Sciatic nerve (tissue), 2 donors: ENCODE results near the gene GRK6. TPM values are rescaled to one million over a fixed set of nuclear protein-coding genes. Genes with fewer than 3 reads are reported as not detected.

ENCODE experiments used
- ATAC-seq: fragments of 200-7000 bp; cut with Tn5 transposase; one replicate; pipeline ENCODE4 v1.9.1; 2020; ENCODE audit warnings: mild to moderate bottlenecking, moderate library complexity
- DNase-seq: peaks from one replicate; pipeline ENCODE4 v3.0.0-alpha.2; 2020; ENCODE audit warnings: low spot score
- intact Hi-C: fragments of 100-400 bp; cut with DNase I; formaldehyde crosslinking; loops from one replicate; pipeline ENCODE4 v1.14.2; 2022
- total RNA-seq: library from RNA; stranded (reverse); fragmentation: NEBNext Ultra II Directional; extraction: Animal tissue kit (Norgen Biotek cat#: 25700); gene quantifications from one replicate; pipeline ENCODE4 v1.2.1, GENCODE V29; 2021
- donor health status: DM: no; HTN: no; CAD: no.
- donor health status: DM: no; HTN: no; CAD: no.

GRK6 gene
- total RNA-seq, 1 donor from 2014 or later = 25.0 TPM

DNA sequence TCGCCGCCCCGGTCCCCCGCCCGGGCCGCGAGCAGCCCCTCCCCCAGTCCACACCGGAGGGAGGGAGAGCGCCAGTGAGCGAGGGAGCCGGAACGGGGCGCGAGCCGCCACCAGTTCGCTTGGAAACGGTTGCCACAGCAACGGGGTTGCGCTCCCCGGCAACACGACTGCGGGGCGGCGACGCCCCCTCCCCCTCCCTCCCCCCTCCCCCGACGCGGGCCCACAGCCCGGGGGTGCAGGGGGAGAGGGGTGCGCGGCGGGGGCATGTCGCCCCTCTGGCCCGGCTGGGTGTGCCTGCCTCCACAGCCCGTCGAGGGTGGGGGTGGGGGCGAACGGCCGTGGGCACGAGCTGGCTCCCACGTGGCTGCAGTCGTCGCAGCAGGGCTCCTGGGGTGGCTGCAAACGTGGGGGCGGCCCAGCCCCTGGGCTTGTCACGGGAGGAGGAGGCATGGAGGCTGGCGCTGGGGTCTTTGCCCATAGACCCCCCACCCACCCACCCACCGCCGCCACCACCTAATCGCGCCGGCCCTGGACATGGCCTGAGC, 20.7 kb downstream of the GRK6 start:
- no peak for DNase-seq
- ATAC-seq = peak; percentile 9
- intact Hi-C loops = no loop called here

DNA sequence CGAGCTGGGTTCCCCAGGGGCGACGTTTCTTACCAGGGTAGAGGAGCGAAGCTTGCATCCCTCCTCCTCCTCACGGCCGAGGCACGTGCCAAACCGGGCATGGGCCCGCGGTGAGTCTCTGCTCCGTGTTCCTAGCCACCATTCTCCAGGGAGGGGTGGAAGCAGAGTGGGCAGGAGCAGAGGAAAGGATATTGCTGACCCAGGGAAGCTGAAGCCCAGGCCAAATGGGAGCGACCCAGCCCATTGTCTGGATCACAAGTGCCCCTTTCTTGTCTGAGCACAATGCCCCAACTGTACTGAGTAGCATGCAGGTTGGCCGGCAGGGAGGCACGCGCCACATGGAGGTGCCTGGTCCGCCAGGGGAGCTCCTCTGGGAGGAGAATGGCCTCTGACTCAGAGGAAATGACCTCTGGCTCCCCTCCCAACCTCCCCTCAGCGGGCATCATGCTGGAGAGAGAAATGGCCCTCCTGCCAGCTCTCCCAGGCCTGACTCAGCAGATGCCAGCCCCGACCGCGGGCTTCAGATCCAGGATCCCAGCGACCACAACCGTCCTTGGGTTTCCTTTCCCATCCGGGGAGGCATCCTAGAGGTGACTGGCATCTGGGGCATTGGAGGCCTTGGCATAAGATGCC, 21.3 kb downstream of the GRK6 start:
- ATAC-seq (peak; percentile 61), DNase-seq (peak; percentile 76)
- intact Hi-C loops = no loop called here

DNA sequence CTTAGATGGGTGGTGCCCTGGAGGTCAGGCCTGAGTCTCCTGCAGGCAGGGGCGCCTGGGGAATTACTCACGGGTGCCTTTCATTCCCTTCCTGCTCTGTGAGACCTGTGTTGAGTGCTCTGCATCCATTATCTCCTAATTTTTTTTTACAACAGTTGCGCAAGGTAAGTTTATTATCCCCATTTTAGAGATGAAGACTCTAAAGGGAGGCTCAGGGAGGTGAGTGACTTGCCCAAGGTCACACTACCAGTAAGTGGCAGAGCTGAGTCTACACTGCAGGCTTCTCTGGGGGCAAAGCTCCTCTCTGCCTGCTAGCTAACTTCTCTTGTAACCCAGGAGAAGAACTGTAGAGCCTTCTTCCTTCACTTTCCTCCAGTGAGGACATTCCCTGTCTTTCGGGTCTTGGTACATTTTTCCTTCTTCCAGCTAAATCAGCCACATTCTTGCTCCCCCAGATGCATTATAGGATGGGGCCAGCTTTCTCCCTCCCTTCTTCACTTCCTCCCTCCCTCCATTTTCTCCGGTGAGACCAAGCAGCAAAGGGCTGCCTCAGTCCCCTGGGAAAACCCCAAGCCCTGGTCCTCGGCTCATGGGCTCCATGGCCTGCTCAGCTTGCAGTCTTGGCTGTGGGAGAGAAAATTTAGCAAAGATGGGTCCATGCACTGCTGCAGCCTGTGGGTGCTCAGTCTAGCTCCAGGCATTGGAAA, 21.9 kb downstream of the GRK6 start:
- intact Hi-C loops = no loop called here
- ATAC-seq (no peak), DNase-seq (no peak)

DNA sequence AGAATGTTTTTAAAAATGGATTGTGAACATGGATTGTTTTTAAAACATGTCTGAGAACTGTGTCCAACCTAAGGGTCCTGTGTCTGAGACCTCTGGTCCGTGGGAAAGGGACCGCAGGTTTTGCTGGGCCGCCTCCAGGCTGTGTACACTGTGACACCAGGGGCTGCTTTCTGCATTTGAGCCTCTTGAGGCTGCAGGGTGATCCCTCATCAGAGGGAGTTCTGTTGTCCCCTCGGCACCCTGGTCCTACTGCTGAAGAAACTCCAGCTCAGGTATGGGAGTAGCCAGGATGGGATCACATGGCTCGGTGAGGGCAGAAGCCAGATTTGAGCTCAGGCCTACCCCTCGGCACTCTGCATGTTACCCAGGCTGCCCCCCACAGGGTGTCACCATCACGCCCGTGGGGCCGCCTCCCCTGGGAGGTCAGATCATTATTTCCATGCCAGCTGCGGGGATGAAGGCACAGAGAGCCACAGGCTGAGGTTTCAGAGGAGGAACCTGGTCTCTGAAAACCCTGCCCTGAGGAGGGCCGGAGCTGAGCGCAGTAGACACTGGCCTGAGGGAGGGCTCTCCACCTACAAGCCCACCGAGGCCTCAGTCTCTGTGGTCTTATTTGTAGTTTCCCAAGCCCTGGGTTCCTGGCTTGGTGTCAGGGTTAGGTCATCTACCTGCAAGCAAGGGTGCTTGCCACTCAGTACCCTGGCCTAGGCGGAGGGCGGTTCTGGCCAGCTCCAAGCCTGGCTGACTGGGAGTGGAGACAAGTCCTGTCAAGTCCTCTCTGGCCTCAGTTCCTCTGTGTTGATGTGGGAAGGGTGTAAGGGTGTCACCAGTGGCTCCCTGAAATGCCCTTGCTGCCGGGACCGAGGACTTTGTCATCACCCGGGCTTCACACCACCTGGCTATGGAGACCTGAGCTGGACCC, 22.9 kb downstream of the GRK6 start:
- ATAC-seq = no peak
- intact Hi-C loops = no loop called here
- no peak for DNase-seq

DNA sequence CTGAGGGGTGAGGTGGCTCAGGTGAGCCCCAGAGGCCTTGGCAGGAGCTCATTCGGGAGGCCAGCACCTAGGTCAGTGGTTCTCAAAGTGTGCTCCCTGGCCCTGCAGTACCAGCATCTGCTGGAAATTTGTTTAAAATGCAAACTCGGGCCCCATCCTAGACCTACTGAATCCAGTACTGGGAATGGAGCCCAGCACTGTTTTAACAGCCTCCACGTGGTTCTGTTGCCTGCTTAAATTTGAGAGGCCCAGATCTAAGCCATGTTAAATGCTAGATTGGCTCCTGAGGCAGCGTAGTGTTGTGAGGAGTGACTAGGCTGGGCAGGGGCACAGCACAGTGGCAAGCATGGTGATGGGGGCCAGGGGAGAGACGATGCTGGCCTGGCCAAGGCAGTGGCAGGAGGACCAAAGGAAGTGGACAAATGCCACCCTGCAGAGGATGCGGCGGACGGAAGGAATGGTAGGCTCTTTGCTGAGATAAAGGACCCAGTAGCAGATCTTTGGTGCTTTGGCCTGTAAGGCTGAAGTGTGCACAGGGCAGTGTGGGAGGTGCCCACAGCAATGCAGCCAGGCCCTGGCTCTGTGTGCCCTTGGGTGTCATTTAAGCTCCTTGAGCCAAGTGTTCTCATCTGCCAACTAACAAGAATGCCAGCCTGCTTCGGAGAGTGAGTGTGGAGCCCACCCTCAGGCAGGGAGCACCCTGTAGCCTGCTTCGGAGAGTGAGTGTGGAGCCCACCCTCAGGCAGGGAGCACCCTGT, 24.4 kb downstream of the GRK6 start:
- intact Hi-C loops = no loop called here
- DNase-seq = no peak

DNA sequence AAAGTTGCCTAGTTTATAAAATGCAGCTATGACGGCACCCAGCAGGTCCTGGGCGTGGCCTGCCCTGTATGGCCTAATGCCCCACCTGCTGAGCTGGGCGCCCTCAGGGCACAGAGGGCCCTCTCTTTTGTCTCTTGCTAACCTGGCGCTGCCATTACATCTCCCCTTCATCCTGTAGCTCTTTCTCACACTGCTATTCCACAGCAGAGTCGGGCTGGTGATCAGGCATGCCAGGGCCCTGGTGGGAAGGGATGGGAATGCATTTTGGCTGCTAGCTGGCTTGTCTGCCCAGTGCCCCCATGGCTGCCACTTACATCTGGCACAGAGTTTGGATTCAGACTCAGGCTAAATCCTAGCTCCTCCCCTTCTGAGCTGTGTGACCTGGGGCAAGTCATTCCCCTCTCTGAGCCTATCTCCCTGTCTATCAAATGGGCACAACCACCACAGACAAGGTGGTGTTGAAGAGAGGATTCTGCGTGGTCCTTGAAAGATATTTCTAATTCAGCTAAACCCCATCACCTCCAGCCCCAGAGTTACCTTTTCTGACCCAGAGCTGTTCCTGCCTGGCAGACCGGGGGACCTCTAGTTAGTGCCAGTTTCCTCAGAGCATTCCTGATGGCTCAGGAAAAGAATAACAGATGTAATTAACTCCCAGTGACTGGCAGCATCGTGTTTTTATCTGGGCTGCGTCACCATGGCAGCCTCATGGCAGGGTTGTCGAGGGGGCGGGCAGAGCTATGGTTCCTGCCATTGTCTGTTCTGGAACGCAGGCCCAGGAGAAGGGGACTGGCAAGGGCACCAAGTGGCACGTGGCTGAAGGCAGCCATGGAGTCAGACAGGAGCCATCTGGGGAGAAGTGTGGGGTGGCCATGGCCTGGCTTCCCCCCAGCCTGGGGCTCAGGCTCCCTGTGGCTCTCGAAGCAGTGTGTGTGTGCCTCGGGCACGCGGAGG, 26.5 kb downstream of the GRK6 start:
- intact Hi-C loops = no loop called here
- ATAC-seq = no peak
- DNase-seq = no peak

More for the DNA sequence above, 24.4 kb downstream of the GRK6 start:
- no peak for ATAC-seq

DNA sequence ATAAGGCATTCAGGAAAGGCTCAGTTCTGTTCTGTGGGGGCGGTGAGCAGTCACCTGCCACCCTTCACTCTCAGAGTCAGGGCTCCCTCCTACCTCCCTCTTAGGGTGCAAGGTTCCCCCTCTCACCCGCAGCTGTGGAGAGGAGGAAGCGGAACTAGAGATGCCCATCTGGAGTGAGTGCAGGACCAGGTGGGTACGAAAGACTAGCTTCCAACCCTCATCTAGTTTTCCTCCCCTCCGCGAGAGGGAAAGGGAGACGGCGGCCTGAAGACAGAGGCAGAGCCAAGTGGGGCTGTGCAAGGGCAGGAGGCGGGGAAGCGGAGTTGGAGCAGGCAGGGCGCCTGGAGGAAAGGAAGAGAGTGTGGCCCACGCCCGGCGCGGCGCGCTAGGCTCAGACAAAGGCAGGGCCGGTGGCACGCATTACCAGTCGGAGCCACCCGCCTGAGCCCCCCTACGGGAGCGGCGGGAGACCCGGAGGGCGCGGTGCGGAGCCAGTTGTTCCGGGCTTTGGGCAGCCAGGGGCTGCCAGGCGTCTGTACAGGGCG, 27.4 kb downstream of the GRK6 start:
- DNase-seq (peak; percentile 78), ATAC-seq (peak; percentile 7)
- intact Hi-C loops = no loop called here

DNA sequence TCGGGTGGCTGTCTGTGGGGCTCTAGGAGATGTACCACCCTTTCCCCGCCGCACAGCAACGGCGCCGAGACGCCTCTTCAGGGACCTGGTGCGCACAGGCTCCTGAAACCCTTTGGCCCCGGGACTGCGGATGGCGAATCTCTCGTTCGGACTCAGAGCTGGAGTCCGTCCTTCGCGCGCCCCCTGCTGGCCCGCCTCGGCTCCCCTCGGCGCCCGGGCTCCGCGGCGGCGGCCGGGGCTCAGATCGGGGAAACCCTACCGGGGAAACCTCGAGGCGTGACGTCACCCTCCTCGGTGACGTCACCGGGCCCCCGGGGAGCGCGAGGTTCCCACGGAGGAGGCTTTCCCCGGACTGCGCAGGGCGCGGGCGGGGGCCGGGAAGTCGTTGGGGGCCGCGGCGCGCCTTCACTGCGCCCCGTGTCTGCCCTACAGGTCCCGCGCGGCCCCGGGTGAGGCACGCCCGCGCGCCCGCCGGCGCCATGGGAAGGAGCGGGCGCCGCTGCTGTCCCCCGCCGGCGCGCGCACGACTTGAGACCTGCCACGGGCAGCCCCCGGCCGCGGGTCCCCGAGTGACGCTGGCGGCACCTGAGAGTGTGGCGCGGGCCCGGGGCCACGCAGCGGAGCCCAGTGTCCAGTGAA, 28.0 kb downstream of the GRK6 start:
- DNase-seq = peak; percentile 96
- intact Hi-C loops = loop anchor here (5.0 kb wide), 1 partner anchor 52 kb away; the partner anchor contains the start of gene PFN3
- ATAC-seq = peak; percentile 69

DNA sequence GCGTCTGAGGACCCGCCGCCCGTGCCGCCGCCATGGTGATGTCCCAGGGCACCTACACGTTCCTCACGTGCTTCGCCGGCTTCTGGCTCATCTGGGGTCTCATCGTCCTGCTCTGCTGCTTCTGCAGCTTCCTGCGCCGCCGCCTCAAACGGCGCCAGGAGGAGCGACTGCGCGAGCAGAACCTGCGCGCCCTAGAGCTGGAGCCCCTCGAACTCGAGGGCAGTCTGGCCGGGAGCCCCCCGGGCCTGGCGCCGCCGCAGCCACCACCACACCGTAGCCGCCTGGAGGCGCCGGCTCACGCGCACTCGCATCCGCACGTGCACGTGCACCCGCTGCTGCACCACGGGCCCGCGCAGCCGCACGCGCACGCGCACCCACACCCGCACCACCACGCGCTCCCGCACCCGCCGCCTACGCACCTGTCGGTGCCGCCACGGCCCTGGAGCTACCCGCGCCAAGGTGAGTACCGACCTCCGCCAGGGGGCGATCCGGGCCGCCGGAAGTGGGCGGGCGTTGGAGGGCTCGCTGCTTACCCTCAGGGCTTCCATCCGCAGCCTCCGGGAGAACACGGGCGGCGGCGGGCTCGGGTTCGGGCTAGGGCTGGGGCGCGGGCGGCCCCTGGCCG, 28.7 kb downstream of the GRK6 start:
- intact Hi-C loops = loop anchor here (5.0 kb wide), 1 partner anchor 53 kb away; the partner anchor contains the start of gene PFN3
- DNase-seq = peak; percentile 86
- peak; percentile 11 for ATAC-seq

DNA sequence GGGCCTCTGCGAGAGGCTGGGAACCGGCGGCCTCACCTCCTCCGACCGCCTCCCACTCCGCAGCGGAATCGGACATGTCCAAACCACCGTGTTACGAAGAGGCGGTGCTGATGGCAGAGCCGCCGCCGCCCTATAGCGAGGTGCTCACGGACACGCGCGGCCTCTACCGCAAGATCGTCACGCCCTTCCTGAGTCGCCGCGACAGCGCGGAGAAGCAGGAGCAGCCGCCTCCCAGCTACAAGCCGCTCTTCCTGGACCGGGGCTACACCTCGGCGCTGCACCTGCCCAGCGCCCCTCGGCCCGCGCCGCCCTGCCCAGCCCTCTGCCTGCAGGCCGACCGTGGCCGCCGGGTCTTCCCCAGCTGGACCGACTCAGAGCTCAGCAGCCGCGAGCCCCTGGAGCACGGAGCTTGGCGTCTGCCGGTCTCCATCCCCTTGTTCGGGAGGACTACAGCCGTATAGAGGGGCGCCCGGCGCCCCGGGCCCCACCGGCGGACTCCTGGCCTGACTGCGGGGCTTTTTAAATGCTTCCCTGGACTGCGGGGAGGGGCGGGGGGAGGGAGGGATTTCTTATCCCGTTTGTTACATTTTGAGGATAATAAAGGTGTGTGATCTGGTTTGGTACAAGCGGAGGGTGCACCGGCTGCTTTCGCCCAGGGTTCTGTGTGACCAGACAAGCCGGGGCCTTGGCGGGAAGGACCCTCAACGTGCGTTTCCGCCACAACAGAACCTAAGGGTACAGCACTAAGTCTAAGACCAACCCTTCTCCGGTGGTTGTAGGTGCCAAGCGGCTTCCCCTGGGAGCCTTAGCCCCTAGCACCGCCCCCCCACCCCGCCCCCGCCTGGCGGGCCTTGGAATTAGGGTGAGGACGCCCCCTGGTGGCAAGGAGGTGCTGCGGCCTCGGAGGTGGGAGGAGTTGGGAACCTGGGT, 29.4 kb downstream of the GRK6 start:
- peak; percentile 74 for ATAC-seq
- intact Hi-C loops = loop anchor here (5.0 kb wide), 1 partner anchor 54 kb away; the partner anchor contains the start of gene PFN3

DNA sequence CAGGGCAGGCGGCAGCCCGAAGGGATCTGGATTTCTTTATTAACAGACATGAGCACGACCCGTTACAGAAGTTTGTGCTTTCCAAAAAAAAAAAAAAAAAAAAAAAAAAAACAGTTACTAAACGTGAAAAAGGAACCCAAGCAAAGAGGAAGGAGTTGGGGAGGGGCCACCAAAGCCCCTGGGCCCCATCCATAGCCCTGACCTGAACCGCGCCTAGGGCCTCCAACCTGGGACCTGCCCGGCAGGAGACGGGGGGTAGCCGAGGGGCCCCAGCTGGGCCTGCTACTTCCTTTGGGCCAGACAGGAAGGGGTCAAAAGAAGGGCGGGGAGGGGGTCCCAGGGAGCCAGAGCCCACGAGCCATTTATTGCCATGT, 30.1 kb downstream of the GRK6 start:
- no peak for DNase-seq
- peak; percentile 3 for ATAC-seq
- intact Hi-C loops = loop anchor here (5.0 kb wide), 1 partner anchor 54 kb away; the partner anchor contains the start of gene PFN3

More for the DNA sequence above, 29.4 kb downstream of the GRK6 start:
- peak; percentile 96 for DNase-seq

DNA sequence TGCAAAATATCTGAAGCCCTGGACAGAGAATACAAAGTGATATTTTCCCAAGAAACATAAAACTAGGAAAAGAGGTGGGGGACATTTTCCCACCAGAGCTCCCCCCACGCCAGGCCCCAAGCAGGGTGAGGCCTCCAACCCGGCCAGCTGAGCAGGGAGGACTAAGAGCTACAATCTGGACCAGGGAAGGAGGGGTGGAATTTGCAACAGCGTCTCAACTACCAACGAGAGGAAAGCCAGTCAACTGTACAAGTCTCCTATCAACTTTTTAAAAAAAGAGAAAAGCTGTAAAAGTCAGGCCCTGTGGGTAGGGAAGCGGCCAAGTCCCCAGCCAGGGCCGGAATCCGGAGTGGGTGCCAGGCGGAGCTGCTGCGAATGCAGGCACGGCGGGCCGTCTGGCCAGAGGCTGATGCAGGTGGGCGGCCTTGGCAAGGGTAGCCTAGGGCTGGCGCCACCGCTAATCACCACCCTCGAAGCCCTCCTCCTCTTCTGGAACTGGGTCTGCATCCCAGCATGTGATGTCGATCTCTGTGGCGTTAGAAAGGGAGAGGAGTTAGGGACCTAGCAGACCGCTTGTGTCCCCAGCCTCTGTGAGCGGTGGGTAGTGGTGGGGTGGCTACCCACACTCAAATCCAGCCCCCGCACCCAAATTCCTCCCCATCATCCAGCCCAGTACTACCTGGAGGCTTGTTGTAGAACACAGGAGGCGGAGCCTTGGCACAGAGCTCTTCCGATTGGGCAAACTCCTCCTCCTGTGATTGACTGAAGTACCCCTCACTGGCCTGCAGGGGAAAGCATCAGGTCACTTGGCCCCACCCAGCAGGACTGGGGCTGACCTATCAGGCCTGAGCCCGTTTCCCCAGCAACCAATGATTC, 30.7 kb downstream of the GRK6 start:
- DNase-seq = no peak
- intact Hi-C loops = loop anchor here (5.0 kb wide), 1 partner anchor 55 kb away; the partner anchor contains the start of gene PFN3
- peak; percentile 73 for ATAC-seq

DNA sequence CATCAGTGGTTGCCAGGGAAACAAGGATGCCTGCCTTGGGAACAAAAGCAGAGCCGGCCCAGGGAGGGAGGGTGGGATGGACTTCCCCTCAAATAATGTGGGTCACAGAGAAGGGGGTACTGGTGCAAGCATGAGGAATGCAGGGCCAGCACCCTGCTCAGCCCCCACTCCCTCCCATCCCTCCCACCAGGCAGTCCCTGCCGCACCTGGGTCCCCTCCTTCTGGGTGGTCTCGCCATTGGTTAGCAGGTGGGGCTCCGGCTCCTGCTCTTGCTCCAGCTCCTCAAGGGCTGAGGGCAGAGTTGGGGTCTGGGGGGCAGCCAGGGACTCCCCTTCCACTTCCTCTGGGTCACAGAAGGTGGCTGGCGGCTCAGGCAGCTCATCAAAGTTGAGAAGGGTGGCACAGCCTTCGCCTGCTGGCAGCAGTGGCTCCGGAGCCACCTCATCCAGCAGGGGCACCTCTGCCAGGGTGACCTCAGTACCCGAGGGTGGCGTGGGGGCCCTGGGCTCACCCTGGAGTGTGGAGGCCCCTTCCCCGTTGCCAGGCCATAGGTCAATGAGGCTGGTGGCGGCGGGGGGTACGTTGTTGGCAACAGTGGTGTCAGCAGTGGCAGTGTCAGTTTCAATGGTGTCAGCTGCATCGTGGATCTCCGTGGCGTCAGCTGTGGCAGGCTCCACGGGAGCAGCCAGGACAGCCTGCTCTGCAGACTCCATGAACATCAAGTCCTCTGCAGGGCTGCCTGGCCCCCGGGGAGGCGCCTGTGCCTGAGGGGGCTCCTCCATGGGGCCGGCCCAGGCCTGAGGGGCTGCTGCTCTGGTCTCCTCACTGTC, 31.6 kb downstream of the GRK6 start:
- DNase-seq (no peak), ATAC-seq (no peak)
- intact Hi-C loops = loop anchor here (5.0 kb wide), 1 partner anchor 56 kb away; the partner anchor contains the start of gene PFN3
